Body of pancreas (tissue), 4 donors: ENCODE data around the gene CEP83.

Experiments used
- POLR2A ChIP-seq, 3 donors: fragments of 450-650 bp; IDR thresholded peaks; one replicate each; pipeline ENCODE4 v1.6.1; 2016; ENCODE audit warnings: antibody characterized with exemption in 3 of 3, mild to moderate bottlenecking in 2 of 3
- TF ChIP-seq, protein P1 (sequence below), 7 experiments: fragments of 450-650 bp in 4 of 7; fragments of 200-600 bp in 3 of 7; sonication (generic) in 3 of 7; IDR thresholded peaks; one replicate each; pipeline ENCODE4 v1.5.1; 2016 to 2019; ENCODE audit warnings: antibody characterized with exemption in 7 of 7

DNA sequence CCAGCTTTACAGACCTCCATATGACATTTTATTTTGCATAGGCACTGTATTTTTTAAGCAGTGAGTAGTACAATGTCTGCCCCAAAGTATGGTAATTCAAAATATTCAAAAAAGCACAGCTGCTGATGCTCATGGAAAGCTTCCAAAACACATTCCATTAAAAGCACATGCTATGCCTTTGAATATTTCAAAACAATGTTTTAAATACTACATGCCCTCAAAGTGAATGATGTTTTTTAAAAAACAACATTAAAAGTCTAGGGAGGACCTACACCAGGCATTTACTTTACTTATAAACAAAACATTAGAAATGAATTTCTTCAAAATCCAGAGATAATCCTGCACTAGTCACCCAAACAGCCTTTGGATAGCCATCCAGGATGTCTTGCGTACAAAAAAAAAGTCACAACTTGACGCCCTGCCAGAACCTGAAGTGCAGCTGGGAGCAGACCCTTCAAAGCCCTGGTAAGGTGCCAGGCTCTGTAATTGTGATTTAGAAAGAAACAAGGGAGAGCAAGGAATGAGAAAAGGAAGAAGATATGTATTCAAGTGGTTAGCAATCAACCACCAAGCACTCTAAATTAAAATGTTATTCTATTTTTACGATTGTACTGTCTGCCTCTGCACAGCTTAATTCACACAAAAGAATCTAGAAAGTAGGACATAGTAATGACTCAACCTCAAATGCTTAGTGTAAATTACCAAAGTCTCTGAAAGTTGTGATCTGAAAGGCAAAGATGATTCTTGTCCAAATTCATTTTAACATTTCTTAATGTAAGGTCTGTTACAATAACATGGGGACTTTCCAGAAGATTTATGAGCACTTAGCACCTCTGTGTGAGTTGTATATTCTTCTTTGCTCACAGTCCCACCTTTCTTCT lies 31.9 kb downstream of the CEP83 start:
- TF ChIP-seq, protein P1, sequence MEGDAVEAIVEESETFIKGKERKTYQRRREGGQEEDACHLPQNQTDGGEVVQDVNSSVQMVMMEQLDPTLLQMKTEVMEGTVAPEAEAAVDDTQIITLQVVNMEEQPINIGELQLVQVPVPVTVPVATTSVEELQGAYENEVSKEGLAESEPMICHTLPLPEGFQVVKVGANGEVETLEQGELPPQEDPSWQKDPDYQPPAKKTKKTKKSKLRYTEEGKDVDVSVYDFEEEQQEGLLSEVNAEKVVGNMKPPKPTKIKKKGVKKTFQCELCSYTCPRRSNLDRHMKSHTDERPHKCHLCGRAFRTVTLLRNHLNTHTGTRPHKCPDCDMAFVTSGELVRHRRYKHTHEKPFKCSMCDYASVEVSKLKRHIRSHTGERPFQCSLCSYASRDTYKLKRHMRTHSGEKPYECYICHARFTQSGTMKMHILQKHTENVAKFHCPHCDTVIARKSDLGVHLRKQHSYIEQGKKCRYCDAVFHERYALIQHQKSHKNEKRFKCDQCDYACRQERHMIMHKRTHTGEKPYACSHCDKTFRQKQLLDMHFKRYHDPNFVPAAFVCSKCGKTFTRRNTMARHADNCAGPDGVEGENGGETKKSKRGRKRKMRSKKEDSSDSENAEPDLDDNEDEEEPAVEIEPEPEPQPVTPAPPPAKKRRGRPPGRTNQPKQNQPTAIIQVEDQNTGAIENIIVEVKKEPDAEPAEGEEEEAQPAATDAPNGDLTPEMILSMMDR (IDR thresholded peaks at IDR 0.05): no peak
- no peak for TF ChIP-seq POLR2A (IDR thresholded peaks at IDR 0.05)
